Gastroesophageal sphincter (tissue), 4 donors: ENCODE data around the gene CELF2. TPM values are rescaled to one million over a fixed set of nuclear protein-coding genes. Genes with fewer than 3 reads are reported as not detected.

ENCODE experiments used
- ATAC-seq: fragments of 150-250 bp; one replicate; pipeline ENCODE4 v1.9.1; 2016; ENCODE audit warnings: mild to moderate bottlenecking, moderate library complexity
- H3K27ac ChIP-seq, 4 donors: fragments of 200-600 bp; sonication (generic) in 3 of 4; 1 replicate in 3 of 4; 2 replicates in 1 of 4; pipeline ENCODE4 v1.5.1; 2016 to 2019
- H3K27me3 ChIP-seq: fragments of 200-600 bp; sonication (generic); one replicate; pipeline ENCODE4 v1.5.1; 2019
- H3K36me3 ChIP-seq, 2 donors: fragments of 200-600 bp; sonication (generic); one replicate each; pipeline ENCODE4 v1.5.1; 2019; ENCODE audit warnings: control low read depth in 1 of 2
- H3K4me1 ChIP-seq, 3 donors: fragments of 200-600 bp; sonication (generic); 1 replicate in 2 of 3; 2 replicates in 1 of 3; pipeline ENCODE4 v1.5.1; 2016 to 2019; ENCODE audit warnings: control low read depth in 2 of 3
- H3K4me3 ChIP-seq, 2 donors: fragments of 200-600 bp; sonication (generic); one replicate each; pipeline ENCODE4 v1.5.1; 2019; ENCODE audit warnings: mild to moderate bottlenecking in 1 of 2, moderate library complexity in 1 of 2
- H3K9me3 ChIP-seq, 3 donors: fragments of 200-600 bp; sonication (generic); one replicate each; pipeline ENCODE4 v1.5.1; 2017 to 2019; ENCODE audit warnings: control low read depth in 2 of 3
- EP300 ChIP-seq: sonication (generic); formaldehyde crosslinking; IDR thresholded peaks from one replicate; pipeline ENCODE4 v1.6.1; 2017; ENCODE audit warnings: antibody characterized with exemption, mild to moderate bottlenecking
- POLR2A ChIP-seq, 2 donors: fragments of 450-650 bp; IDR thresholded peaks; one replicate each; pipeline ENCODE4 v1.6.1; 2017; ENCODE audit warnings: antibody characterized with exemption in 2 of 2, mild to moderate bottlenecking in 2 of 2, moderate library complexity in 1 of 2
- POLR2AphosphoS5 ChIP-seq: sonication (generic); formaldehyde crosslinking; IDR thresholded peaks from one replicate; pipeline ENCODE4 v1.6.1; 2017; ENCODE audit warnings: antibody characterized with exemption
- WGBS, 2 donors: methylation state at CpG; one replicate each; pipeline ENCODE4 v1.1.5; 2018; ENCODE audit warnings: low coverage in 1 of 2; 5-methylcytosine and 5-hydroxymethylcytosine counted together
- total RNA-seq, 4 donors: library from RNA; depleted of rRNA; stranded (reverse); fragments of >200 nt; gene quantifications; one replicate each; pipeline ENCODE4 v1.1.0, GENCODE V29; 2016
- TF ChIP-seq, protein P1 (sequence below), 4 experiments: fragments of 200-600 bp in 2 of 4; fragments of 450-650 bp in 2 of 4; sonication (generic) in 1 of 4; IDR thresholded peaks; one replicate each; pipeline ENCODE4 v1.5.1; 2017 to 2019; ENCODE audit warnings: antibody characterized with exemption in 4 of 4, mild to moderate bottlenecking in 2 of 4, moderate library complexity in 2 of 4

Gene CELF2
- total RNA-seq, 4 donors from 2014 or later: 82.4 to 122 (median 110) TPM

GRCh38 chr10:11335881-11336430, 318.3 kb downstream of the CELF2 start:
- H3K4me1 ChIP-seq: peaks cover under 1 to 14% (median 2%) of the 10 kb centered on the region in 3 donors
- no peak for ATAC-seq
- WGBS, 2 donors: 77 to 85% methylated on average over 10 to 12 of the region's 12 CpGs
- peaks cover 0 to 29% of the 10 kb centered on the region in 2 donors for H3K36me3 ChIP-seq
- no peak overlapping the region for H3K4me3 ChIP-seq
- no peak for TF ChIP-seq POLR2AphosphoS5
- no peak overlapping the region for H3K27ac ChIP-seq
- no peaks in the 10 kb centered on the region for H3K27me3 ChIP-seq
- H3K9me3 ChIP-seq: no peaks in the 10 kb centered on the region

- 80 to 82% methylated on average over 5 to 7 of the region's 8 CpGs for WGBS, 2 donors
- H3K9me3 ChIP-seq: no peaks in the 10 kb centered on the region
- H3K27me3 ChIP-seq: no peaks in the 10 kb centered on the region
- H3K4me3 ChIP-seq: no peak overlapping the region
- no peak for ATAC-seq
- H3K4me1 ChIP-seq: peaks cover 0 to 6% (median 0%) of the 10 kb centered on the region in 3 donors
- TF ChIP-seq POLR2A (IDR thresholded peaks at IDR 0.05): no peak
- TF ChIP-seq, protein P1, sequence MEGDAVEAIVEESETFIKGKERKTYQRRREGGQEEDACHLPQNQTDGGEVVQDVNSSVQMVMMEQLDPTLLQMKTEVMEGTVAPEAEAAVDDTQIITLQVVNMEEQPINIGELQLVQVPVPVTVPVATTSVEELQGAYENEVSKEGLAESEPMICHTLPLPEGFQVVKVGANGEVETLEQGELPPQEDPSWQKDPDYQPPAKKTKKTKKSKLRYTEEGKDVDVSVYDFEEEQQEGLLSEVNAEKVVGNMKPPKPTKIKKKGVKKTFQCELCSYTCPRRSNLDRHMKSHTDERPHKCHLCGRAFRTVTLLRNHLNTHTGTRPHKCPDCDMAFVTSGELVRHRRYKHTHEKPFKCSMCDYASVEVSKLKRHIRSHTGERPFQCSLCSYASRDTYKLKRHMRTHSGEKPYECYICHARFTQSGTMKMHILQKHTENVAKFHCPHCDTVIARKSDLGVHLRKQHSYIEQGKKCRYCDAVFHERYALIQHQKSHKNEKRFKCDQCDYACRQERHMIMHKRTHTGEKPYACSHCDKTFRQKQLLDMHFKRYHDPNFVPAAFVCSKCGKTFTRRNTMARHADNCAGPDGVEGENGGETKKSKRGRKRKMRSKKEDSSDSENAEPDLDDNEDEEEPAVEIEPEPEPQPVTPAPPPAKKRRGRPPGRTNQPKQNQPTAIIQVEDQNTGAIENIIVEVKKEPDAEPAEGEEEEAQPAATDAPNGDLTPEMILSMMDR (IDR thresholded peaks at IDR 0.05): no peak
- no peak for TF ChIP-seq POLR2AphosphoS5
- TF ChIP-seq EP300: no peak
- H3K27ac ChIP-seq: no peak overlapping the region
- H3K36me3 ChIP-seq: peaks cover 0 to 29% of the 10 kb centered on the region in 2 donors
These were observed 319.1 kb downstream of the CELF2 start for GRCh38 chr10:11336722-11337162.

- H3K4me3 ChIP-seq: no peak overlapping the region
- H3K36me3 ChIP-seq: peaks cover 0 to 22% of the 10 kb centered on the region in 2 donors
- H3K27ac ChIP-seq: no peak overlapping the region
- WGBS, 2 donors: 79% methylated on average over 6 of the region's 15 CpGs; no CpG with 5 or more reads in 1 of the 2 donors
- H3K9me3 ChIP-seq: no peaks in the 10 kb centered on the region
- TF ChIP-seq EP300 (no peak), POLR2A (IDR thresholded peaks at IDR 0.05) (no peak), POLR2AphosphoS5 (no peak)
- TF ChIP-seq, protein P1 (IDR thresholded peaks at IDR 0.05): no peak
- H3K27me3 ChIP-seq: no peaks in the 10 kb centered on the region
- no peaks in the 10 kb centered on the region for H3K4me1 ChIP-seq
- ATAC-seq: no peak
These were observed 319.8 kb downstream of the CELF2 start for GRCh38 chr10:11337516-11337915.

DNA sequence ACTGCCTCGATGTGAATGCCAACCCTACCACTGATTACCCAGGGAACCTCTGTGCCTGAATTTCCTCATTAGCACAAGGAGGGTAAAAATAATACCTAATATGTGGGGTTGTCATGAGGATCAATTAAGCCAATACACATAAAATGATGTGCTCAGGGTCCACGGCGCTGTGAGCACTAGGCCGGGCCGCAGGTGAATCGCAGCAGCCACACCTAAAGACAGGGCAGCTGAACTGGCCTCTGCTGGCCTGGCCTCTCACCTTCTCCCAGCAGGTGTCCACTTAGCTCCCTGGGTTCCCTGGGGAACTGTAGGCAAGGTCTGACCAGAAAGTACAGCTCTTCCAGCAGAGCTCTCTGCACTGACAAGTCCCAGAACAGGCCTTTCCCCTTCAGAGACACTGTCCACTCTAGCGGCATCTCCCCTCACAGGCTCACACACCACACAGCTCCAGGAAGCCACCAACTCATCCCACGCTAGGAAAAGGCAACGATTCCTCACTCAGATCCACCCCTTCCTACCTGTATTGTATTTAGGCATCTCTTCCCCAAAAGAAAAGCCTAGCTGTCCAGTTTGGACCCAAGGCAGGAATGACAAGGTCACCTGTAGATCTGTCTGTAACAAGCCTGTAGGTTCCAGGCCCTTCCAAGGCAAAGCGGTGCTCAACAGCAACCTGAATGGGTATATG, 320.6 kb downstream of the CELF2 start:
- ATAC-seq: no peak
- no peak for TF ChIP-seq POLR2A (IDR thresholded peaks at IDR 0.05)
- TF ChIP-seq, protein P1 (IDR thresholded peaks at IDR 0.05): no peak
- TF ChIP-seq EP300: no peak
- no peak for TF ChIP-seq POLR2AphosphoS5
- H3K4me3 ChIP-seq: no peak overlapping the region
- no peaks in the 10 kb centered on the region for H3K9me3 ChIP-seq
- 80 to 95% methylated on average over 2 to 10 of the region's 10 CpGs for WGBS, 2 donors
- H3K27ac ChIP-seq: no peak overlapping the region
- no peaks in the 10 kb centered on the region for H3K27me3 ChIP-seq
- peaks cover 0 to 16% of the 10 kb centered on the region in 2 donors for H3K36me3 ChIP-seq
- no peaks in the 10 kb centered on the region for H3K4me1 ChIP-seq

- no peaks in the 10 kb centered on the region for H3K4me1 ChIP-seq
- ATAC-seq: no peak
- WGBS, 2 donors: 26 to 44% methylated on average over 3 to 4 of the region's 7 CpGs
- H3K27me3 ChIP-seq: no peaks in the 10 kb centered on the region
- no peak overlapping the region for H3K27ac ChIP-seq
- TF ChIP-seq, protein P1 (IDR thresholded peaks at IDR 0.05): no peak
- no peak for TF ChIP-seq EP300
- no peak for TF ChIP-seq POLR2AphosphoS5
- no peak overlapping the region for H3K4me3 ChIP-seq
- peaks cover 0 to 15% of the 10 kb centered on the region in 2 donors for H3K36me3 ChIP-seq
- H3K9me3 ChIP-seq: no peaks in the 10 kb centered on the region
These were observed 321.3 kb downstream of the CELF2 start for GRCh38 chr10:11339013-11339412.
